Right ventricle myocardium superior (tissue), 1 donor: ENCODE results near the gene GMEB1. TPM values are rescaled to one million over a fixed set of nuclear protein-coding genes. Genes with fewer than 3 reads are reported as not detected.
"Not testable (repeated sequence)": the region's sequence is repeated elsewhere in the genome, so short reads cannot be mapped to it uniquely, and the experiment has no call there.

Experiments used
- ATAC-seq: fragments of 200-7000 bp; cut with Tn5 transposase; one replicate; pipeline ENCODE4 v1.9.1; 2020; ENCODE audit warnings: mild to moderate bottlenecking; ENCODE audit not compliant: poor library complexity
- DNase-seq: peaks from one replicate; pipeline ENCODE4 v3.0.0-alpha.2; 2020
- intact Hi-C: fragments of 100-400 bp; cut with DNase I; formaldehyde crosslinking; loops from one replicate; pipeline ENCODE4 v1.11.2; 2022
- total RNA-seq: library from RNA; stranded (reverse); fragmentation: NEBNext Ultra II Directional; extraction: Animal tissue kit (Norgen Biotek cat#: 25700); gene quantifications from one replicate; pipeline ENCODE4 v1.2.1, GENCODE V29; 2021
- donor health status: DM: no; HTN: yes; CAD: no; lungs with severe emphysema.

The GMEB1 gene
- total RNA-seq, 1 donor from 2014 or later: 4.9 TPM

DNA sequence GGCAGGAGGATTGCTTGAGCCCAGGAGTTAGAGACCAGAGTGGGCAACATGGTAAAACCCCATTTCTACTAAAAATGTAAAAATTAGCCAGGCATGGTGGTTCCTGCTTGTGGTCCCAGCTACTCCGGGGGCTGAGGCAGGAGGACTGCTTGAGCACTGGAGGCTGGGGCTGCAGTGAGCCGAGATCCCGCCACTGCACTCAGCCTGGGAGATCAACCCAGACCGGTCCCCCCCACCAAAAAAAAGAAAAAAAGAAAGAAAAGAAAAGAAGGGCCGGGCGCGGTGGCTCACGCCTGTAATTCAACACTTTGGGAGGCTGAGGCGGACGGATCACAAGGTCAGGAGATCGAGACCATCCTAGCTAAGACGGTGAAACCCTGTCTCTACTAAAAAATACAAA lies 1.8 kb upstream of the GMEB1 start:
- intact Hi-C loops: no loop called here
- ATAC-seq: no peak

DNA sequence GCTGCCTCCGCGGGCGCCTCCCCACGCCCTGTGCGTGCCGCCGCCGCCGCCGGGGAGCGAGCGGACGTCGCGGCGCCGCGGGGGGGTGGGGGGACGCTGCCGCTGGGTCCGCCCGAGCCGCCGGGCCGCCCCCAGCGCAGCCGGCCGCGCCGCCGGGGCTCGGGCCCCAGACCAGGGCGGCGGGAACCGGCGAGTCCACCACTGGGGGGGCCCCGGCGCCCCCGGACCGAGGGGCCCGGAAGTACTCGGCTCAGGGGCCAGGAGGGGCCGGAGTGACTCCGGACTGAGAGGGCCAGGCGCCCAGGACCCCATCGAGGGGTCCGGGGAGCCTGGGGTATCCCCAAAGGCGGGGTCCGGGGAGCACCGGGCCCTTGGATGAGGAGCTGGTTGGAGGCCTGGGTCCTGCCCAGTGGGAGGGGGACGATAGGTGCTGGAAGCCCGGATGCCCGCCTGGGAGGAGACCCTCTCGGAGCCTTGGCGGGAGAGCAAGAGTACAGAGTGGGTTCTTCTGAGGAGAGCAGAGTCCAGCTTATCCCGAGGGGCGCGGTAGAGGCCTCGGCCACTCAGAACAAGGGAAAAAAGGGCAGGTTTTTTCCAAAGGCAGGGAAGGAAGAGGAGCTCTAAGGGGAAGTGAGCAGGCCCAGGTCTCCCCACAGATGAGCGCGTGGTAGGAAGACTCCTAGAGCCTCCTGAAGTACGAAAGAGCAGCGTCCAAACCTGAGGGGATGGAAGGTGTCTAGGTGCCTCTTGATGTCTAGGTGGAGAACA lies 556 bp downstream of the GMEB1 start:
- intact Hi-C loops: no loop called here
- ATAC-seq: peak; percentile 86
- peak; percentile 74 for DNase-seq

More for the DNA sequence above, 1.8 kb upstream of the GMEB1 start:
- no peak for DNase-seq

DNA sequence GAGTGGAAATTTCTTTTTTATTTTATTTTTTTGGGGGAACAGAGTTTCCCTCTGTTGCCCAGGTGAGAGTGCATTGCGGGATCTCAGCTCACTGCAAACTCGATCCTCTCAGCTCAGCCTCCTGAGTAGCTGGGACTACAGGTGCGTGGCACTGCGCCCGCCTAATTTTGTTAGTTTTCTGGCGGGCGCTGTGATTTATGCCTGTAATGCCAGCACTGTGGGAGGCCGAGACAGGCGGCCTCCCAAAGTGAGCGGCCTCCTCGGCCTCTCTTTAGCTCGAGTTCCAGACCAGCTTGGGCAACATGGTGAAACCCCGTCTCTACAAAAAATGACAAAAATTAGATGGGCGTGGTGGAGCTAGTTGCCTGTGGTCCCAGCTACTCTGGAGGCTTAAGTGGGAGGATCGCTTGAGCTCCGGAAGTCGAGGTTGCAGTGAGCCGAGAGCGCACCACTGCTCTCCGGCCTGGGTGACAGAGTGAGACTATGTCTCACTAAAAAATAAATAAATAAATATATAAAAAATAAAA lies 2.7 kb downstream of the GMEB1 start:
- intact Hi-C loops: no loop called here
- no peak for DNase-seq
- ATAC-seq: no peak

DNA sequence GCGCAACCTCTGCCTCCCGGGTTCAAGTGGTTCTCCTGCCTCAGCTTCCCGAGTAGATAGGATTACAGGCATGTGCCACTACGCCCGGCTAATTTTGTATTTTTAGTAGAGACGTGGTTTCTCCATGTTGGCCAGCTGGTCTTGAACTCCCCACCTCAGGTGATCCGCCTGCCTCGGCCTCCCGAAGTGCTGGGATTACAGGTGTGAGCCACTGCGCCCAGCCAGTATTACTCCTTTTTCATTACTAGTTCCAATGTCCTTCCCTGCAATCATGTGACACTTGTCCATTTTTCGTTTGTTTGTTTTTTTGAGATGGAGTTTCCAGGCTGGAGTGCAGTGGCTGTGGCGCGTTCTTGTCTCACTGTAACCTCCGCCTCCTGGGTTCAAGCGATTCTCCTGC lies 4.4 kb downstream of the GMEB1 start:
- ATAC-seq, intact Hi-C loops, DNase-seq: not testable (repeated sequence)

DNA sequence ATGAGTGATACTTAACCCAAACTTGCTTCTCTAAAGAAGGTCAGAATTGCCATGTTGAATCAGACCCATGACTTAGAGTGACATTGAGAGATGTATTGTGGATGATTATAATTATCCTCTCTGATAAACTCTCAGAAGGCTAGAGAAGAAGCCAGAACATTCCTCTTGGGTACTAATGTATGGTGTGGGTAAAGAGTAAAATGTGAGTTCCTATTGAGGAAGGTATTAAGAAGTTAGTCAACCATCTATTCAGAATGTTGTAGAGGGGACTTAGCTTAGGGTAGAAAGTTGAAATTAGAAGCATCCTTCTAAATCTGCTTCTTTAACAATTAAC lies 7.3 kb downstream of the GMEB1 start:
- ATAC-seq (no peak), DNase-seq (no peak)
- intact Hi-C loops: no loop called here

DNA sequence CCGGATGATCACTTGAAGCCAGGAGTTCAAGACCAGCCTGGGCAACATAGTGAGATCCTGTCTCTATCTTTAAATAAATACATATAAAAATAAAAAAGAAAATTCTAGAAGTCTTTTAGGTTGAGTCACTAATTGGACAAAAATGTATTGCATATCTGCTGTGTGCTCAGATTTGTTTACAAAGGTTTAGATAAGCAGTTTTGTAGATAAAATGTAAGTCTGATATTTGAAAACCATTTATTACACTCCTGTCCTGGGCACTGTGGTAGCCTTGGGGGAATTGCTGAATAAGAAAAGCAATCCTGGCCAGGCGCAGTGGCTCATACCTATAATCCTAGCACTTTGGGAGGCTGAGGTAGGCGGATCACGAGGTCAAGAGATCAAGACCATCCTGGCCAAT lies 11.6 kb downstream of the GMEB1 start:
- ATAC-seq (no peak), DNase-seq (no peak)
- intact Hi-C loops: no loop called here

DNA sequence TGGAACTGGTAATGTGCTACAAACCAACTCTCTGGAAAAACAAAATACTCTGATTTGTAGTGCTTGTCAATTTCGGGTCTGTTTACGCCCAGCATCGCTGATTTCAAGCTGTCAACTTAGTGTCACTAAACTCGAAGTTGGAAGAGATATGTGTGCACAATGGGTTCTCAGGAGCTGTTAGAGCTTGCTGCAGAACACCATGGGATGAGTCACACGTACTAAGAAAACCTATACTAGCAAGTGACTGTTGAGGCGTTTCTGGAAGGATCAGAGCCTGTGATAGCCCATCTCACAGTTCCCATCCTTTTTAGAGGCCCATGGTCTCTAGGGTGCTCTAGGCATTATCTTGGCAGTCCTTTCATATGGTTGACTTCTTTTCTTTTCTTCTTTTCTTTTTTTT lies 14.3 kb downstream of the GMEB1 start:
- intact Hi-C loops: no loop called here
- ATAC-seq (no peak), DNase-seq (no peak)

DNA sequence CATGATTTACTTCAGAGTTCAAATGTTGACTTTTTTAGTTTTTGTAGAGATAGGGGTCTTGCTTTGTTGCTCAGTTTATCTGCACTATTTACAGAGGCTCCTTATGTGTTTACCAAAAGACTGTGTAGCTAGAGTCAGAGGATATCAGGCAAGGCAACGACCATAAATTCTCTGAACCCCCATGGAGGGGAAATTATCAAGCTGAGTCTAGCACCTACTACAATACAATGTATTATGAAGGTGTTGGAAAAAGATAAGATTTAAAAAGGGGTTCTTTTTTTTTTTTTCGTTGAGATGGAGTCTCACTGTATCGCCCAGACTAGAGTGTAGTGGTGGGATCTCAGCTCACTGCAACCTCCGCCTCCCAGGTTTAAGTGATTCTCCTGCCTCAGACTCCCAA lies 16.4 kb downstream of the GMEB1 start:
- ATAC-seq (no peak), DNase-seq (no peak)
- intact Hi-C loops: no loop called here

DNA sequence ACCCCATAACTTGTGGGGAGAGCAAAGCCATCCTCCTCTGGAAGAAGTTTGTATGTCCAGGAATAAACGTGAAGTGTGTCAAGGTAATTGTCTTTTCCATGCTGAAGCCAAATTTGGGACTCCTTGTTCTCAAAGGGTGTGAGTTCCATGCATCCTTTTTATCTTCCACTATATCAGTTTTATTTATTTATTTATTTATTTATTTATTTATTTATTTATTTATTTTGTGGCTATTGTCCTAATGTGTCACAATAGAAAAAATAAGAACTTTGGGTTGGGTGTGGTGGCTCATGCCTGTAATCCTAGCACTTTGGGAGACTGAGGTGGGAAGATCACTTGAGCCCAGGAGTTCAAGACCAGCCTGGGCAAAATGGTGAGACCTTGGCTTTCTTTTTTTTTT lies 23.0 kb downstream of the GMEB1 start:
- DNase-seq, ATAC-seq, intact Hi-C loops: not testable (repeated sequence)

DNA sequence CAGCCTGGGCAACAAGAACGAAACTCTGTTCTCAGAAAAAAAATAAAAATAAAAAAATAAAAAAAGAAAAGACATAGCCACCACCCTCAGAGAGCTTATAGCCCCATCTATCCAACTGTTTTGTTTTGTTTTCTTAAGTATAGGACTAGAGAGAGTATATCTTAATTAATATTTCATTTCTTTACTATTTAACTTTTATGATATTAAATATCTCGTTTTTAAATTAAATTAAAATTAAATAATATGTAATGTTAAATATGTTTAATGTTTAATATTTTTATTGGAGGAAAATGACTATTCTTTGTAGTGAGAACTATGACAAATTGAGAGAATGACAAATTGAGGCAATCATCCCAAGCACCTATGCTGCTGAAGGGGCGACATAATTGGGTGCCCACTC lies 35.0 kb downstream of the GMEB1 start:
- intact Hi-C loops: no loop called here
- no peak for DNase-seq
- no peak for ATAC-seq

DNA sequence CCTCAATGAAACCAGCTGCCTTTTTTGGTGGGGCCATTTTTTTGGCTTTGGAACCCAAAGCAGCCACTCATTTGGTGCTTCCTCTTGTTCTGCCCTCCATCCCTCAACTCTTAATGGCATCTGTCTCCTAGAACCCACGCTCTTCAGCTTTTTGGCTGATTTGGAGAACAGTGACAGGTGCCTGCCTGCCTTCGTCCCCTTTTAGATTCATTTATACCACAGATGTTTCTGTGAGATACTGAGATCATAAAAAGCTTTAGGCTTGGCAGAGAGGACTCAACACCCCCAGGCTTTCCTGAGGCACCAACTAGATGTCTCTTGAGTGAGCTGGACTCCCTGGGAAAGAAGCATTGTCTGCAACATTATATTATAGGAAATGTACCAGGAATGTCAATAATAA lies 47.8 kb downstream of the GMEB1 start:
- intact Hi-C loops: no loop called here
- ATAC-seq (no peak), DNase-seq (no peak)

DNA sequence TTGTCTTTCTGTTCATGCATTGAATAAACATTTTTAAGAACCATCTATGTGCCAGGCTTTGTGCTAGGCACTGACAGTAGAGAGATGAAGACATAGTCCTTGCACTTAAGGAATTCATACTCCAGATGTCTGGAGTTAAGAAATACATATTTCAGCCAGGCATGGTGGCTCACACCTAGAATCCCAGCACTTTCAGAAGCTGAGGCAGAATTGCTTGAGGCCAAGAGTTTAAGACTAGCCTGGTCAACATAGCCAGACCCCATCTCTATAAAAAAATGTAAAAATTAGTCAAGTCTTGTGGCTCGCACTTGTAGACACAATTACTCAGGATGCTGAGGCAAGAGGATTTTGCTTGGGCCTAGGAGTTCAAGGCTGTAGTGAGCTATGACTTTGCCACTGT lies 49.6 kb downstream of the GMEB1 start:
- intact Hi-C loops: no loop called here
- DNase-seq: no peak
- no peak for ATAC-seq

DNA sequence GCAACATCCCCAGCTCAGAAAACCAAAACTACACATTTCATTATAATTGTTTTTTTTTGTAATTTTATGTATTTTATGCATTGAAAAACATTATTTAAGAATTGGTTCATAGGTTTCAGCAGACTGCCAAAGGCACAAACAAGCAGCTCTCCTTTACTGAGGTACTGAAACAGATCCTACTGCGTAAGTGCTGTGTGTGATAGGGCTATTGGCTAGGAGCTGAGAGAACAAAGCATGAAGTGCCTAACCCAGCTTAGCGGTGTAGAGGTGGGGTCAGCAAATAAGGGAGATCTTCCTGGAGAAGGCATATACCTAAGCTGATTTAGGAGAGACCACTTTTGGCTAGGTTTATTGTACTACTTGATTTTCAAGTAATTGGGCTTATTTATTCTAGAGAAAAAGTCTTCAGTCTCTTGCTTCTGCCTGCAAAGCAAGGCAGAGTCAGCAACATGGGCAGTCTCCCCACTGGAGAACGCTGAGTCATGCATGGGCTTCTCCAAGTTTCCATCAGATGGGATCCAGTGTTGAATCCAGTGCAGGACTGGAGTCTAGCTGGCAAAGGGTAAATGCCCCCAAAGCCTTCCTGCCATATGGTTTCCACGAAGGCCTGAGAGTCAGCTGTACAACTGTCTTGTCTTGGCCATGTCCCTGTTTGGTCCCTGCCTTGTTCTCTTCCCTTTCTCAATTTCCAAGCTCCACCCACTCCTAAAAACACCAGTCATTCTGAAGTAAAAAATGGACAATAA lies 50.2 kb downstream of the GMEB1 start:
- DNase-seq: no peak

DNA sequence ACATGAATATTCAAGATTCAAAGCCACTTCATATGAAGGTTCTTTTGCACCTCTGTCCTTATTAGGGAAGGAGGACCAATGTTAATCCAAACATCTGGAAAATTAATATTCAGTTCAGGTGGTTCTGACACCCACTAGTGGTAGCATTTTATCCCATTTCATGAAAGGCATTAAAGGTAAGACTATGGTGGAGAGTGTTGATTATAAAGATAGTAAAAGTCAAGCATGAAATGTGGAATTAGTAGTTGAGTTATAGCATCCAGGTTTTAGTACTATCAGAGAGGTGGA lies 50.7 kb downstream of the GMEB1 start:
- ATAC-seq (no peak), DNase-seq (no peak)
- intact Hi-C loops: no loop called here

More for the DNA sequence above, 50.2 kb downstream of the GMEB1 start:
- no peak for ATAC-seq
- intact Hi-C loops: no loop called here

DNA sequence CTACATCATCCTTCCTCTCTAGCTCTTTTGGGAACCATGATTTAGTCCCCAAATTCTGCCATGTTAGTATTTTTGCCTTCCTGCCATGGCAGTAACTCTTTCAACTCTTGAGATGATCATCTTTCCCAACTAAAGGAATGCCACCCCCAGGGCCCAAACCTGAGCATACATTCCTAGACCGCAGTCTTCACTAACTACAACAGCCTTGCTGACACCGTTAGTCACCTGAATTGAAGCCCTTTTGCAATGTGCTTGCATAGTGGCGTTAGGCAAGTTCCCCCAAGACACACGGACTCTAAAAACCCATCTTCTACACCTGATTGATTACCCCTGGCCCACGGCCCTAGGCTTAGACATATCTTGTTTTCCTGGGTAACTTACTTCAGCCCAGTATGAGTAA lies 51.8 kb downstream of the GMEB1 start:
- intact Hi-C loops: no loop called here
- no peak for DNase-seq
- ATAC-seq: no peak

DNA sequence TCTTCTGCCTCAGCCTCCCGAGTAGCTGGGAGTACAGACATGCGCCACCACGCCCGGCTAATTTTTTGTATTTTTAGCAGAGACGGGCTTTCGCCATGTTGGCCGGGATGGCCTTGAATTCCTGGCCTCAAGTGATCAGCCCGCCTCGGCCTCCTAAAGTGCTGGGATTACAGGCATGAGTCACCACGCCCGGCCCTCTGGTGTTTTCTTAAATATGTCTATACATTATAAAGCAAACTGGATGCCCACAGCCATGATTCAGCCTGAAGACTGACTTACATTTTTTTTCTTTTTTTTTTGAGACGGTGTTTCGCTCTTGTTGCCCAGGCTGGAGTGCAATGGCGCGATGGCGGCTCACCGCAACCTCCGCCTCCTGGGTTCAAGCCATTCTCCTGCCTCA lies 53.3 kb downstream of the GMEB1 start:
- ATAC-seq, intact Hi-C loops, DNase-seq: not testable (repeated sequence)

DNA sequence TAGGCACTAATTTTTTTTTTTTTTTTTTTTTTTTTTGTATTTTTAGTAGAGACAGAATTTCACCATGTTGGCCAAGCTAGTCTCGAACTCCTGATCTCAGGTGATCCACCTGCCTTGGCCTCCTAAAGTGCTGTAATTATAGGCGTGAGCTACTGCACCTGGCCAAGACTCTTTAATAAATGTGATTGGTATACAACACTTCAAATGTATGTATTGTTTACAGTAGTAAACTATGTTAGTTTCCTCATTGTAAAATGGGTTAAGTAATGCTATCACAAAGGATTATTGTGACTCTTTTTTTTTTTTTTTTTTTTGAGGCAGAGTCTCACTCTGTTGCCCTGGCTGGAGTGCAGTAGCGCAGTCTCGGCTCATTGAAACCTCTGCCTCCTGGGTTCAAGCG lies 56.8 kb downstream of the GMEB1 start:
- DNase-seq, intact Hi-C loops, ATAC-seq: not testable (repeated sequence)

DNA sequence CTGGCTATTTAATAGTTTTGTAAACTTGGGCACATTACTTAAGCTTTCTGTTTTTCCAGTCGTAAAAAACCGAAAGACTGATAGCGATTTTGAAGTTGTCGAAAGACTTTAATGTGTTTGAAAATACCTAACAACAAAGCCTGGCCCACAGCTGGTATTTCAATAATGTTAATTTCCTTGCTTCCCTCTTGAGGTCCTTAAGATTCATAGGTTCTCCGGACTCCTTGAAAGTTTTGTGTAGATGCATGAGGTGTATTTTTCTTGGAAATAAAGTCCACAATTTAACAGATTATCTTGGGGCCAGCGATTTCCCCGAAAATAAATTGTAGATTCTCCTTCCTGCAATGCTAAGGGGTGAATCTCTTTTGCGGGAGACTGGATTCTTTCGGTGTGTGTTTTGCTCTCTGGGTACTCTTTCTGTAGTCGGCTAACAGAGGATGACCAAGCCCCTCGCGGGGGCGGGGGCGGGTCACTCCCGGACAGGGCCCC lies 67.4 kb downstream of the GMEB1 start:
- no peak for ATAC-seq
- no peak for DNase-seq
- intact Hi-C loops: loop anchor here (5.0 kb wide), 1 partner anchor 94 kb away; the partner anchor contains the start of gene TAF12

DNA sequence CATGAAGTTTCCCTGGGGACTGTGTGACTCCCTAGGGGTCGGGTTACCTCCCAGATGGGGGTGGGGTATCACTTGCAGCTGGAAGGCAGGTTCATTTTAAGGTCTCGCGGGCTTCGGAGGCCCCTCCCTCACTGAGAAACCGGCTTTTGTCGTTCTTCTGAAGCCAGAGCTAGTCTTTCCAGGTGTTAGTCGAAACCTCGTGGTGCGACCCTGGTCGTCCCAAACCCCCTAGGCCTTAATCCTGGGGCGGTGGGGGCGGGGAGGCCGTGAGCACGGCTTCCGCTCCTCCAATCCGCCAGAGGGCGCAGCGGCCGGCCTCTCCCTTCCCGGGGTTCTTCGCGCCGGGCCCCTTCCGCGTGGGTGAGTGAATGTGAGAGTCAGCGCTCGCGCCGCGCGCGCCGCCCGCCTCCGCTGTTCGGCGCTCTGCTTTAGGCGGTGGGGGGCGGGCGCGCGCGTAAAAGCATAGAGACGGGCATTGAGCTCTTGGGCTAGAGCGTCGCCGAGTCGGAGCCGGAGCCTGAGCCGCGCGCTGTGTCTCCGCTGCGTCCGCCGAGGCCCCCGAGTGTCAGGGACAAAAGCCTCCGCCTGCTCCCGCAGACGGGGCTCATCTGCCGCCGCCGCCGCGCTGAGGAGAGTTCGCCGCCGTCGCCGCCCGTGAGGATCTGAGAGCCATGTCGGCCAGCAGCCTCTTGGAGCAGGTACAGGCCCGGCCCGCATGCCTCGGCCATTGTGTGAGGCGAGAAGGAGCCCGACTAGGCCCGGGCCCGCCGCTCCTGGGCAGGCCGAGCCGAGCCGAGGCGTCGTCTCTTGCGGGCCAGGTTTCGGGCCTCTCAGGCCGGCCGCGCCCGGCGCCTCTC lies 68.1 kb downstream of the GMEB1 start, which contains the start of gene YTHDF2:
TSS of gene YTHDF2 (plus strand) at position 491 of the 857 bp plus-strand sequence. CDS start at position 672, 181 bp downstream.
- intact Hi-C loops: loop anchor here (5.0 kb wide), 1 partner anchor 94 kb away; the partner anchor contains the start of gene TAF12
- DNase-seq: peak; percentile 99
- peak; percentile 99 for ATAC-seq
